K562 (cell line): ENCODE measurements around the gene DENND4C. TPM values are rescaled to one million over a fixed set of nuclear protein-coding genes. Genes with fewer than 3 reads are reported as not detected.

Experiments used
- ATAC-seq: fragments of 200-7000 bp; cut with Tn5 transposase; 3 replicates; pipeline ENCODE4 v1.9.1; 2020; ENCODE audit warnings: moderate library complexity
- BruUV-seq: library from RNA; stranded (reverse); fragments of 400-500 nt; replicated peaks from 2 replicates; lab custom pipeline; 2021; lab: Mats Ljungman, UMichigan
- CTCF ChIA-PET: fragments of 300-600 bp; formaldehyde crosslinking; extraction: SDS; loops from one replicate; lab custom pipeline; 2021; ENCODE audit warnings: low intra/inter-chr PET ratio; lab: Yijun Ruan, JAX
- POLR2A ChIA-PET: fragments of 300-600, 350-650 bp; sonication (Branson Sonifier 250); formaldehyde crosslinking; extraction: SDS; loops from one replicate; lab custom pipeline; 2021; ENCODE audit warnings: antibody characterized with exemption, inconsistent platforms; lab: Yijun Ruan, JAX
- DNase-seq, 4 experiments: peaks; one replicate each; pipeline versions ENCODE4 v3.0.0 to v3.0.0-alpha.2; 2011 to 2018; ENCODE audit warnings: low spot score in 3 of 4, mixed read lengths in 3 of 4; ENCODE audit errors: extremely low read depth in 1 of 4
- FAIRE-seq: peaks from 2 replicates; lab custom pipeline; 2011; peaks lifted over from hg19 to GRCh38; lab: Jason Lieb, UNC
- H2AFZ ChIP-seq: 2 replicates; pipeline ENCODE4 v1.6.0; 2011; ENCODE audit warnings: low read depth, low read length, control low read depth, inconsistent platforms
- H3K27ac ChIP-seq: fragments of 200-600 bp; 3 replicates; pipeline ENCODE4 v1.8.0; 2011; ENCODE audit warnings: low read depth, mild to moderate bottlenecking, control low read depth, inconsistent platforms, low read length, moderate library complexity, mixed read lengths; ENCODE audit errors: extremely low read depth
- H3K27me3 ChIP-seq, 2 experiments: fragments of 300-600 bp in 1 of 2; 2 replicates in 1 of 2; 3 replicates in 1 of 2; pipeline versions ENCODE4 v1.6.0 to v1.8.0; 2011; ENCODE audit warnings: inconsistent platforms in 2 of 2, low read length in 2 of 2, mild to moderate bottlenecking in 1 of 2, mixed read lengths in 1 of 2, moderate library complexity in 1 of 2; ENCODE audit not compliant: control insufficient read depth in 2 of 2, insufficient read depth in 2 of 2
- H3K36me3 ChIP-seq: fragments of 300-600 bp; 3 replicates; pipeline ENCODE4 v1.8.0; 2011; ENCODE audit warnings: mild to moderate bottlenecking, low read length, inconsistent platforms; ENCODE audit not compliant: control insufficient read depth, insufficient read depth
- H3K4me1 ChIP-seq, 2 experiments: fragments of 200-600 bp in 1 of 2; replicated peaks in 1 of 2; 2 replicates in 1 of 2; 3 replicates in 1 of 2; pipeline versions ENCODE4 v1.5.1 to v1.8.0; 2011; ENCODE audit warnings: inconsistent platforms in 2 of 2, low read length in 2 of 2, mild to moderate bottlenecking in 1 of 2, mixed read lengths in 1 of 2, moderate library complexity in 1 of 2; ENCODE audit not compliant: control insufficient read depth in 2 of 2, insufficient read depth in 2 of 2
- H3K4me2 ChIP-seq: 2 replicates; pipeline ENCODE4 v1.6.1; 2011; ENCODE audit warnings: low read length, control low read depth, inconsistent platforms, mixed read lengths; ENCODE audit not compliant: insufficient read depth
- H3K4me3 ChIP-seq: fragments of 200-600 bp; sonication (generic), shearing (Covaris generic); 2 replicates; pipeline ENCODE4 v1.5.1; 2016; ENCODE audit warnings: control low read depth, inconsistent platforms
- H3K79me2 ChIP-seq: fragments of 200-600 bp; 3 replicates; pipeline ENCODE4 v1.8.0; 2011; ENCODE audit warnings: low read length, inconsistent platforms; ENCODE audit not compliant: control insufficient read depth, insufficient read depth
- H3K9ac ChIP-seq, 2 experiments: 2 replicates each; pipeline versions ENCODE4 v1.6.0 to v1.6.1; 2011; ENCODE audit warnings: low read depth in 2 of 2, low read length in 2 of 2, control low read depth in 1 of 2, inconsistent platforms in 1 of 2, mild to moderate bottlenecking in 1 of 2, mixed read lengths in 1 of 2; ENCODE audit not compliant: insufficient read depth in 1 of 2
- H3K9me1 ChIP-seq: one replicate; pipeline ENCODE4 v1.6.0; 2011; ENCODE audit warnings: inconsistent platforms, mild to moderate bottlenecking, low read length, moderate library complexity; ENCODE audit not compliant: control insufficient read depth, insufficient read depth
- H3K9me3 ChIP-seq: replicated peaks from 2 replicates; pipeline ENCODE4 v1.5.1; 2011; ENCODE audit warnings: low read depth, low read length, inconsistent platforms; ENCODE audit not compliant: control insufficient read depth, insufficient read depth
- H4K20me1 ChIP-seq: replicated peaks from 2 replicates; pipeline ENCODE4 v1.6.1; 2011; ENCODE audit warnings: low read length, inconsistent platforms, mixed read lengths; ENCODE audit not compliant: control insufficient read depth, insufficient read depth
- EGR1 ChIP-seq: fragments of 450-650 bp; conservative IDR thresholded peaks from 2 replicates; pipeline ENCODE4 v1.6.1; 2017; ENCODE audit warnings: mild to moderate bottlenecking
- SRSF3 ChIP-seq: fragments of 200-400 bp; formaldehyde crosslinking; IDR thresholded peaks from 2 replicates; pipeline ENCODE4 v1.6.1; 2016; ENCODE audit warnings: mild to moderate bottlenecking, low read length, moderate library complexity; ENCODE audit not compliant: insufficient read depth
- STAT5B ChIP-seq: fragments of 250-450 bp; sonication (Bioruptor Pico); IDR thresholded peaks from 2 replicates; pipeline ENCODE4 v1.8.0; 2021; ENCODE audit warnings: mild to moderate bottlenecking, inconsistent platforms
- SUPT5H ChIP-seq: fragments of 450-650 bp; IDR thresholded peaks from 2 replicates; pipeline ENCODE4 v1.6.1; 2016
- ZNF699 ChIP-seq: fragments of 250-450 bp; sonication (Bioruptor Pico); IDR thresholded peaks from 2 replicates; pipeline ENCODE4 v1.8.0; 2021; ENCODE audit warnings: mild to moderate bottlenecking, moderate library complexity; ENCODE audit not compliant: insufficient replicate concordance
- WGBS: fragments of 100-300 bp; shearing (Covaris generic); methylation state at CpG from one replicate; pipeline ENCODE4 v1.1.6; 2016; ENCODE audit warnings: low coverage, mixed read lengths; ENCODE audit not compliant: insufficient coverage; ENCODE audit errors: missing lambda C conversion rate; 5-methylcytosine and 5-hydroxymethylcytosine counted together
- in situ Hi-C: fragments of 300-500 bp; cut with MboI; formaldehyde crosslinking; loops from 4 replicates; pipeline ENCODE4 v1.15.0; 2018; ENCODE audit warnings: inconsistent platforms, mixed read lengths
- intact Hi-C: fragments of 100-400 bp; cut with micrococcal nuclease; formaldehyde crosslinking; loops from 2 replicates; pipeline ENCODE4 v1.14.2; 2022
- polyA plus RNA-seq, 8 experiments: library from polyadenylated mRNA; depleted of rRNA in 4 of 8; stranded (reverse) in 5 of 8; unstranded in 3 of 8; fragments of >200 nt; fragmentation: Nextera tagmentation in 2 of 8; fragmentation: Illumina TruSeq in 1 of 8; extraction: Ambion mirVana in 2 of 8; extraction: Trizol in 1 of 8; gene quantifications; 2 replicates each; pipeline versions ENCODE4 v1.2.1 to v1.2.3, GENCODE V29; 2011 to 2014; ENCODE audit warnings: inconsistent platforms in 1 of 8, missing spikeins in 1 of 8
- total RNA-seq, 7 experiments: library from RNA; depleted of rRNA in 6 of 7; stranded (reverse); fragments of >200 nt in 6 of 7; fragmentation: Illumina TruSeq in 2 of 7; extraction: Trizol in 2 of 7; gene quantifications; 2 replicates each; pipeline versions ENCODE4 v1.2.1 to v1.2.3, GENCODE V29; 2011 to 2021; ENCODE audit warnings: low replicate concordance in 1 of 7
- TF ChIP-seq, protein P1 (sequence below), 2 experiments: fragments of 450-650 bp in 1 of 2; sonication (generic) in 1 of 2; formaldehyde crosslinking in 1 of 2; IDR thresholded peaks; 2 replicates each; pipeline versions ENCODE4 v1.7.1 to v1.9.0; 2016 to 2022; ENCODE audit warnings: inconsistent platforms in 1 of 2, mild to moderate bottlenecking in 1 of 2, missing genetic modification reagents in 1 of 2

The DENND4C gene
- total and polyA plus RNA-seq, 9 of the 15 experiments (the other 6 are each of a cell fraction or from before 2014, with no cell fraction given), result 4.8 to 31.8 (median 13.9) TPM

- DNase-seq (no peak), FAIRE-seq (no peak), ATAC-seq (no peak)
- H3K9me3 ChIP-seq, result no peaks in the 10 kb centered on the region
- no peak for TF ChIP-seq SRSF3
- no peak for TF ChIP-seq STAT5B (CRISPR knock-in tag)
- no peak for TF ChIP-seq ZNF699
- no peak for TF ChIP-seq SUPT5H
- H3K9me1 ChIP-seq, result no peaks in the 10 kb centered on the region
- no peak overlapping the region for H3K4me3 ChIP-seq
- intact Hi-C loops, result no loop called here
- H3K9ac ChIP-seq, result no peak overlapping the region
- 86% methylated on average over 3 of the region's 3 CpGs for WGBS
- ChIA-PET CTCF (no interaction called here), POLR2A (no interaction called here)
- H3K4me1 ChIP-seq, result peaks cover 0 to 11% of the 10 kb centered on the region in 2 experiments; a peak in 4 of 5 replicates
- H2AFZ ChIP-seq, result no peak overlapping the region
- H3K4me2 ChIP-seq, result no peak overlapping the region
- H3K79me2 ChIP-seq, result peaks cover 40% of the 10 kb centered on the region
- H3K27me3 ChIP-seq, result no peaks in the 10 kb centered on the region
- in situ Hi-C loops, result no loop called here
- BruUV-seq, result no TSS peak
- no peaks in the 10 kb centered on the region for H4K20me1 ChIP-seq
- H3K27ac ChIP-seq, result no peak overlapping the region
- H3K36me3 ChIP-seq, result peaks cover 4% of the 10 kb centered on the region; the same call in 1 of the 3 replicates
These were observed 54.2 kb downstream of the DENND4C start for GRCh38 chr9:19284729-19285128.

- Histone ChIP-seq H3K36me3 (peaks cover 13% of the 10 kb centered on the region; the same call in 1 of the 3 replicates), H3K4me3 (no peak overlapping the region), H3K9ac (no peak overlapping the region), H3K4me2 (peak overlapping the region; percentile 13; the same call in 1 of the 2 replicates), H3K4me1 (peaks cover 0 to 11% of the 10 kb centered on the region in 2 experiments; a peak in 4 of 5 replicates), H3K79me2 (peaks cover 37% of the 10 kb centered on the region), H3K9me3 (no peaks in the 10 kb centered on the region), H2AFZ (no peak overlapping the region), H4K20me1 (no peaks in the 10 kb centered on the region), H3K27me3 (no peaks in the 10 kb centered on the region), H3K27ac (no peak overlapping the region), H3K9me1 (no peaks in the 10 kb centered on the region)
- intact Hi-C loops, result no loop called here
- ATAC-seq (peak; percentile 32; the same call in 2 of the 3 replicates), DNase-seq (peak in 2 of 4 experiments; percentile 6 to 23), FAIRE-seq (no peak)
- in situ Hi-C loops, result no loop called here
- ChIA-PET CTCF (no interaction called here), POLR2A (interaction anchor here (0.6 kb wide), 1 partner anchor 164 kb away, joined by 4 read pairs; no protein-coding TSS in a partner anchor)
- TF ChIP-seq, protein P1, sequence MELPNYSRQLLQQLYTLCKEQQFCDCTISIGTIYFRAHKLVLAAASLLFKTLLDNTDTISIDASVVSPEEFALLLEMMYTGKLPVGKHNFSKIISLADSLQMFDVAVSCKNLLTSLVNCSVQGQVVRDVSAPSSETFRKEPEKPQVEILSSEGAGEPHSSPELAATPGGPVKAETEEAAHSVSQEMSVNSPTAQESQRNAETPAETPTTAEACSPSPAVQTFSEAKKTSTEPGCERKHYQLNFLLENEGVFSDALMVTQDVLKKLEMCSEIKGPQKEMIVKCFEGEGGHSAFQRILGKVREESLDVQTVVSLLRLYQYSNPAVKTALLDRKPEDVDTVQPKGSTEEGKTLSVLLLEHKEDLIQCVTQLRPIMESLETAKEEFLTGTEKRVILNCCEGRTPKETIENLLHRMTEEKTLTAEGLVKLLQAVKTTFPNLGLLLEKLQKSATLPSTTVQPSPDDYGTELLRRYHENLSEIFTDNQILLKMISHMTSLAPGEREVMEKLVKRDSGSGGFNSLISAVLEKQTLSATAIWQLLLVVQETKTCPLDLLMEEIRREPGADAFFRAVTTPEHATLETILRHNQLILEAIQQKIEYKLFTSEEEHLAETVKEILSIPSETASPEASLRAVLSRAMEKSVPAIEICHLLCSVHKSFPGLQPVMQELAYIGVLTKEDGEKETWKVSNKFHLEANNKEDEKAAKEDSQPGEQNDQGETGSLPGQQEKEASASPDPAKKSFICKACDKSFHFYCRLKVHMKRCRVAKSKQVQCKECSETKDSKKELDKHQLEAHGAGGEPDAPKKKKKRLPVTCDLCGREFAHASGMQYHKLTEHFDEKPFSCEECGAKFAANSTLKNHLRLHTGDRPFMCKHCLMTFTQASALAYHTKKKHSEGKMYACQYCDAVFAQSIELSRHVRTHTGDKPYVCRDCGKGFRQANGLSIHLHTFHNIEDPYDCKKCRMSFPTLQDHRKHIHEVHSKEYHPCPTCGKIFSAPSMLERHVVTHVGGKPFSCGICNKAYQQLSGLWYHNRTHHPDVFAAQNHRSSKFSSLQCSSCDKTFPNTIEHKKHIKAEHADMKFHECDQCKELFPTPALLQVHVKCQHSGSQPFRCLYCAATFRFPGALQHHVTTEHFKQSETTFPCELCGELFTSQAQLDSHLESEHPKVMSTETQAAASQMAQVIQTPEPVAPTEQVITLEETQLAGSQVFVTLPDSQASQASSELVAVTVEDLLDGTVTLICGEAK (IDR thresholded peaks at IDR 0.05), result peak; percentile 88
- TF ChIP-seq, protein P1 (CRISPR knock-in tag; IDR thresholded peaks at IDR 0.05), result peak; percentile 59; the same call in 1 of the 2 replicates
- TF ChIP-seq EGR1, result no peak
- WGBS, result 7% methylated on average over 5 of the region's 5 CpGs
- BruUV-seq, result no TSS peak
These were observed 56.2 kb downstream of the DENND4C start for GRCh38 chr9:19286634-19287188.
